HG03045 (cell line): ENCODE results near the gene GGCT.

Source experiments
- ATAC-seq: cut with Tn5 transposase; IDR thresholded peaks from one replicate; pipeline ENCODE4 v1.9.1; 2021; ENCODE audit warnings: mild to moderate bottlenecking, moderate library complexity; ENCODE audit not compliant: unreplicated experiment

The GGCT gene

GRCh38 chr7:30465046-30465810 is 39.4 kb downstream of the GGCT start:
- no peak for ATAC-seq

GRCh38 chr7:30464231-30464671 is 40.4 kb downstream of the GGCT start:
- ATAC-seq: no peak

GRCh38 chr7:30463405-30464145 is 41.1 kb downstream of the GGCT start:
- no peak for ATAC-seq

GRCh38 chr7:30462179-30462578 is 42.5 kb downstream of the GGCT start:
- ATAC-seq: no peak

- no peak for ATAC-seq
These were observed 44.4 kb downstream of the GGCT start for GRCh38 chr7:30460246-30460633.

GRCh38 chr7:30459591-30460245 is 44.9 kb downstream of the GGCT start:
- no peak for ATAC-seq

- no peak for ATAC-seq
These were observed 46.3 kb downstream of the GGCT start for GRCh38 chr7:30458311-30458710.

GRCh38 chr7:30453921-30454320 is 50.7 kb downstream of the GGCT start:
- ATAC-seq: no peak

- ATAC-seq: no peak
These were observed 51.6 kb downstream of the GGCT start for GRCh38 chr7:30453016-30453415.

GRCh38 chr7:30452280-30452930 is 52.2 kb downstream of the GGCT start:
- ATAC-seq: no peak

- ATAC-seq: no peak
These were observed 52.9 kb downstream of the GGCT start for GRCh38 chr7:30451539-30452279.

GRCh38 chr7:30450983-30451497 is 53.6 kb downstream of the GGCT start:
- no peak for ATAC-seq

GRCh38 chr7:30450240-30450982 is 54.2 kb downstream of the GGCT start:
- ATAC-seq: no peak

GRCh38 chr7:30448461-30449189 is 56.0 kb downstream of the GGCT start:
- ATAC-seq: no peak

- ATAC-seq: no peak
These were observed 57.2 kb downstream of the GGCT start for GRCh38 chr7:30447466-30447865.
